ENCODE measurements around the gene EIF3F. TPM values are rescaled to one million over a fixed set of nuclear protein-coding genes. Genes with fewer than 3 reads are reported as not detected.

Gene EIF3F
- total and polyA plus RNA-seq, 11 donors: 103 to 434 (median 147) TPM

- no peak for TF ChIP-seq CTCF (IDR thresholded peaks at IDR 0.05)
- no peak for TF ChIP-seq POLR2A (IDR thresholded peaks at IDR 0.05)
- ATAC-seq (no peak), DNase-seq (no peak)
- intact Hi-C loops (cut with DNase I): no loop called here
- 54 to 60% (median 59%) methylated on average over 5 of the region's 5 CpGs for WGBS, 4 donors
- H3K27me3 ChIP-seq: no peaks in the 10 kb centered on the region
- no peaks in the 10 kb centered on the region for H3K36me3 ChIP-seq
- no peak overlapping the region for H3K4me3 ChIP-seq
- H3K9me3 ChIP-seq: no peaks in the 10 kb centered on the region
- no peak overlapping the region for H3K27ac ChIP-seq
- H3K4me1 ChIP-seq: no peaks in the 10 kb centered on the region
These were observed 9.8 kb upstream of the EIF3F start for GRCh38 chr11:7977232-7977917.

DNA sequence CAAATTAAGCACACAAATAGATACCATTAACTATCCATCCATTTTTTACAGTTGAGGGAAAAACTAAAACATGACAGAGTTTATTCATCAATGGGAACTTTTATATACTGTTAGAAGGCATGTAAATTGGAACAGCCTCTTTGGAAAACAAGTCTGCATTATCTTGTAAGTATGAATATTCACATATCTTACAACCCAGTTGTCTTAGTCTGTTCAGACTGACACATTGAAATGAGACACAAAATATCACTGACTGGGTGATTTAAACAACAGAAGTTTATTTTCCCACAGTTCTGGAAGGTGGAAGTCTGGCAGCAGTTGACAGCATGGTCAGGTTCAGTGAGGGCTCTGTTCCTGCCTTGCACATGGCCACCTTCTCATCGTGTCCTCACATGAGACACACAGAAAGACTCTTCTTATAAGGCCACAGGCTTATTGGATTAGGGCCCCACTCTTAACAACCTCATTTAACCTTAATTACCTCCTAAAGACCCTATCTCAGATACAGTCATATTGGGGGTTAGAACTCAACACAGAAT, 5.4 kb upstream of the EIF3F start:
- no peak for ATAC-seq
- H3K36me3 ChIP-seq: no peaks in the 10 kb centered on the region
- intact Hi-C loops (cut with DNase I): loop anchor here in 5 of 10 donors (5.0 to 10.0 kb wide), 4 partner anchors 89 to 887 kb away; no protein-coding TSS in a partner anchor
- 56 to 69% (median 66%) methylated on average over 1 of the region's 1 CpG for WGBS, 4 donors
- H3K9me3 ChIP-seq: no peaks in the 10 kb centered on the region
- TF ChIP-seq CTCF (IDR thresholded peaks at IDR 0.05): no peak
- no peak for DNase-seq
- peaks cover 0 to 8% (median 3%) of the 10 kb centered on the region in 12 donors for H3K4me1 ChIP-seq
- no peak overlapping the region for H3K27ac ChIP-seq
- H3K27me3 ChIP-seq: no peaks in the 10 kb centered on the region
- no peak overlapping the region for H3K4me3 ChIP-seq

- intact Hi-C loops (cut with DNase I): loop anchor here in 6 of 10 donors (1.0 to 10.0 kb wide), 5 partner anchors 89 to 888 kb away; no protein-coding TSS in a partner anchor
These were observed 4.5 kb upstream of the EIF3F start for GRCh38 chr11:7982582-7983119.

More at GRCh38 chr11:7982582-7983119, 4.5 kb upstream of the EIF3F start:
- Histone ChIP-seq H3K27me3 (no peaks in the 10 kb centered on the region), H3K9me3 (no peaks in the 10 kb centered on the region), H3K4me3 (no peak overlapping the region), H3K36me3 (no peaks in the 10 kb centered on the region), H3K4me1 (peaks cover 0 to 9% (median 3%) of the 10 kb centered on the region in 12 donors), H3K27ac (no peak overlapping the region)
- ATAC-seq: no peak
- no peak for DNase-seq
- WGBS, 4 donors: 67 to 84% (median 77%) methylated on average over 1 of the region's 1 CpG
- no peak for TF ChIP-seq CTCF (IDR thresholded peaks at IDR 0.05)
- TF ChIP-seq POLR2A (IDR thresholded peaks at IDR 0.05): no peak
